ENCODE results near the gene POMGNT2.
"Not testable (repeated sequence)": the region's sequence is repeated elsewhere in the genome, so short reads cannot be mapped to it uniquely, and the experiment has no call there.

POMGNT2 gene

DNA sequence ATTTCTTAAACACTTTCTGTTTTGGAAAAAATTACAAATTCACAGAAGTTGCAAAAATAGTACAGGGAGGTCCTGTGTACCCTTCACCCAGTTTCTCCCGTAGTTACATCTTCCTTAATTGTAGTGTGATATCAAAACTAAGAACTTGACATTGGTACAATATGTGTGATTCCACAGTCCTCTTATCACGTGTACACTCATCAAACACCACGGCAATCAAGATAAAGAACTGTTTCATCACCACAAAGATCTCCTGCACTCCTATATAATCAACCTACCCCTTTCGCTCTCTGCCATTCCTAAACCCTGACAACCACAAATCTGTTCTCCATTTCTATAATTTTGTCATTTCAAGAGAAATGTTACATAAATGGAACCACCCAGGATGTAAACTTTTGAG is 31.4 kb downstream of the POMGNT2 start:
- H3K4me2 ChIP-seq (ENCODE audit: low read length) = no peak overlapping the region
- H3K9me3 ChIP-seq (replicated peaks; ENCODE audit: low read length) = no peaks in the 10 kb centered on the region
- no peaks in the 10 kb centered on the region for H3K27me3 ChIP-seq (ENCODE audit: control insufficient read depth, insufficient read depth, low read length)
- H3K4me3 ChIP-seq (ENCODE audit: low read length) = no peak overlapping the region
- no peak overlapping the region for H3K9ac ChIP-seq (ENCODE audit: low read depth, low read length)
- H3K36me3 ChIP-seq (ENCODE audit: insufficient read depth, low read length) = peaks cover 1% of the 10 kb centered on the region
- no peaks in the 10 kb centered on the region for H3K4me1 ChIP-seq (ENCODE audit: control insufficient read depth, insufficient read depth, low read length)

DNA sequence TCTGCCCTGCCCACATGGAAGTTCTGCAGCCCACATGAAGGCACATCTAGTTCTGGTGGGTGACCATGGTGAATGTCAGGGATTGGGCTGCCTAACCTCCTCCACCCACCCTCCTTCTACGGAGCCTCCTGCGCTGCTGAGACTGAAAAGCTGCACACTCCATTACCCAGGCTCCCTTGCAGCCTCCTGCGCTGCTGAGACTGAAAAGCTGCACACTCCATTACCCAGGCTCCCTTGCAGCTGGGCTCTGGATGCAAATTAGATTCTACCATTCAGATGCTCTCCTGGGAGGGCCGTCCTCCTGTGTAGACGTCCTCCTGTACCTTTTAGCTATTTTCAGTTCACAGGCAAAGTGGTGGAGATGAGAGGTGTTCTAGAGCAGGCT is 32.1 kb downstream of the POMGNT2 start:
- Histone ChIP-seq H3K4me1 (ENCODE audit: control insufficient read depth, insufficient read depth, low read length) (no peaks in the 10 kb centered on the region), H3K27me3 (ENCODE audit: control insufficient read depth, insufficient read depth, low read length) (no peaks in the 10 kb centered on the region), H3K9ac (ENCODE audit: low read depth, low read length) (no peak overlapping the region), H3K4me2 (ENCODE audit: low read length) (no peak overlapping the region), H3K36me3 (ENCODE audit: insufficient read depth, low read length) (no peaks in the 10 kb centered on the region), H3K9me3 (replicated peaks; ENCODE audit: low read length) (no peaks in the 10 kb centered on the region), H3K4me3 (ENCODE audit: low read length) (no peak overlapping the region)

DNA sequence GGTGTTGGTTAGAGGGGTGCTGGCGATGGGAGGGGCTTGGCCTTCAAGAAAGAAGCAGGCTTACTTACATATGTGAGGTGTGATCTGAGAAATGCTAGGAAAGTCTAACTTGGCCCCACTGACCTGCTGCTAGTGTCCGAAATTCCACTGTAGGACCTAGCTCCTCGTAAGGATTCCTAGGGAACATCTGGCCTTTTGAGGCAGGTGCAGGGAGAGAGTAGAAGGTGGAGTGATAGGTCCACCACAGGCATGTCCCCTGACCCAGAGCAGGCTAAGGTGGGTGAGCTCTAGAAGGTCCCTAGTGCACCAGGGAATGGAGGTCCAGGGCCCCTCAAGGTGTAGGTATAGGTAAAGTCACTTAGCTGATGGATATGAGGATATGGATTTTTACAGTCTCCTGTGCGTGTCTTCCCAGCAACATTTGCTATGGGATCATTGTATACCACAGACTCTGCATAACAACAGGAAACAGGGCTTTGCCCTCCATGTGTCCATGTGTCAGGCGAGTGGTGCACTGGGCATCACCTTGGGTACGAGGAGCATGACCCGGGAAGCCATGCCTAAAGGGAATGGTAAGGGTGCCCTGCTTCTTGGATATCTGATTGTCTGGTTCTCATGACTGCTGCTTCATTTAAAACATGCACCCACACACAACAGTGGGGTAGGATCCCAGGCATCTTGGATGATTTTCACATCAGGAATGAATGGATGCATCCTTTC is 32.6 kb downstream of the POMGNT2 start:
- H3K4me1 ChIP-seq (ENCODE audit: control insufficient read depth, insufficient read depth, low read length) = no peaks in the 10 kb centered on the region
- no peaks in the 10 kb centered on the region for H3K9me3 ChIP-seq (replicated peaks; ENCODE audit: low read length)
- no peaks in the 10 kb centered on the region for H3K36me3 ChIP-seq (ENCODE audit: insufficient read depth, low read length)
- H3K4me3 ChIP-seq (ENCODE audit: low read length) = no peak overlapping the region
- no peak overlapping the region for H3K4me2 ChIP-seq (ENCODE audit: low read length)
- H3K27me3 ChIP-seq (ENCODE audit: control insufficient read depth, insufficient read depth, low read length) = no peaks in the 10 kb centered on the region
- no peak overlapping the region for H3K9ac ChIP-seq (ENCODE audit: low read depth, low read length)

DNA sequence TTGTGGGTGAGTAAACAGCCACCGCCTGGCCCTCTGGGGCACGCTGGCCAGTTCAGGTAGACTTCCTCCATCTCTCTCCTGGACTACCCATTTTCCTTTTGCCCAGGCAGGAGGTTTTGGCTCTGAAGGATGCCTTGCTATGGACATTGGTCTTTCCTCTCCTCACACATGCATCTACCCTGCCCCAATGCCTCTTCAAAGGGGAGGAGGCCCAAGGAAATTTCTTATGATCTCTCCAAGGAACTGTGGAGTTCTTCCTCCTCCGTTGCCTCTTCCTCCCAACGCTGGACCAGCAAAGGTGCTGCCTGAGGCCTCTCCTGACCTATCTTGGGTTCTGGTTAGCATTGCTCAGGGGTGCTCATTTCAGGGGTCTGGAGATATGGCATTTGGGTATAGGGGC is 33.5 kb downstream of the POMGNT2 start:
- H3K27me3 ChIP-seq (ENCODE audit: control insufficient read depth, insufficient read depth, low read length) = no peaks in the 10 kb centered on the region
- H3K9me3 ChIP-seq (replicated peaks; ENCODE audit: low read length) = no peaks in the 10 kb centered on the region
- no peaks in the 10 kb centered on the region for H3K4me1 ChIP-seq (ENCODE audit: control insufficient read depth, insufficient read depth, low read length)
- H3K4me3 ChIP-seq (ENCODE audit: low read length) = no peak overlapping the region
- no peak overlapping the region for H3K9ac ChIP-seq (ENCODE audit: low read depth, low read length)
- H3K4me2 ChIP-seq (ENCODE audit: low read length) = no peak overlapping the region
- H3K36me3 ChIP-seq (ENCODE audit: insufficient read depth, low read length) = no peaks in the 10 kb centered on the region

DNA sequence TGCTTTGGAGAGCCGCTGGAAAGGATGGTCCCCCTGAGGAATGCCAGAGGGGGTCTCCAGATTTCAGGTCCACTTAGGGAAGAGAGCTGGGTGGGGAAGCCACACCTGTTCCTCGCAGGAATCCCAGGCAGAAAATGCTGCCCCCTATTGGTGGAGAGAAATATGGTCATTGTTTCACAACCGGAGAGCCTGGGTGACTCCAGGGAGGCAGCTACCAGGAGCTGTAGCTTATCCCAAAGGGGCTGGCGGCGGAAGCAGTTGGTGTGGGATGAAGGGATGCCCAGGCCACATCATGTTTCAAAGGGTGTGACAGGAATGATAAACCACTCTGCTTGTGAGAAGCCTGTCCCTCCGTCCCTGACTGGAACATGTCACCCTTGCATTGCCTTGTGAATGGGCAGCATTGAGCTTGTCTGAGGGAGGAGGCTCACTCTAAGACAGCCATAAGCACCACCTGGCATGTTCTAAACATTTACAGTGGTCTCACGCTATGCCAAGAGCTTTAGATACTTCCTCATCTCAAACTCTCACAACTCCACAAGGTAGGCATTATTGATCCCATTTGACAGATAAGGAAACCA is 34.5 kb downstream of the POMGNT2 start:
- H3K4me2 ChIP-seq (ENCODE audit: low read length) = no peak overlapping the region
- H3K27me3 ChIP-seq (ENCODE audit: control insufficient read depth, insufficient read depth, low read length) = no peaks in the 10 kb centered on the region
- no peak overlapping the region for H3K4me3 ChIP-seq (ENCODE audit: low read length)

DNA sequence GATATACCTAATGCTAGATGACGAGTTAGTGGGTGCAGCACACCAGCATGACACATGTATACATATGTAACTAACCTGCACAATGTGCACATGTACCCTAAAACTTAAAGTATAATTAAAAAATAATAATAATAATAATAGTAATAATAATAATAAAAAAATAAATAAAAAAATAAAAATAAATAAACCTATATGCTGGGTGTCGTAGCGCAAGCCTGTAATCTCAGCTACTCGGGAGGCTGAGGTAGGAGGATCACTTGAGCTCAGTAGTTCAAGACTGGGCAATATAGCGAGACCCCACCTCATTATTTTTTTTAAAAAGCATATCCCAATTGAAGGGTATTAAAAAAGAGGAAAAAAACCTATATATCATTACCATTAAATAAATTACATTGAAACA is 35.2 kb downstream of the POMGNT2 start:
- not testable (repeated sequence) for H3K36me3 ChIP-seq (ENCODE audit: insufficient read depth, low read length); H3K9me3 ChIP-seq (replicated peaks; ENCODE audit: low read length); H3K9ac ChIP-seq (ENCODE audit: low read depth, low read length); H3K4me3 ChIP-seq (ENCODE audit: low read length); H3K4me2 ChIP-seq (ENCODE audit: low read length); H3K4me1 ChIP-seq (ENCODE audit: control insufficient read depth, insufficient read depth, low read length); H3K27me3 ChIP-seq (ENCODE audit: control insufficient read depth, insufficient read depth, low read length)

More for the DNA sequence above, 34.5 kb downstream of the POMGNT2 start:
- Histone ChIP-seq H3K4me1 (ENCODE audit: control insufficient read depth, insufficient read depth, low read length) (no peaks in the 10 kb centered on the region), H3K9me3 (replicated peaks; ENCODE audit: low read length) (no peaks in the 10 kb centered on the region), H3K9ac (ENCODE audit: low read depth, low read length) (no peak overlapping the region), H3K36me3 (ENCODE audit: insufficient read depth, low read length) (no peaks in the 10 kb centered on the region)

DNA sequence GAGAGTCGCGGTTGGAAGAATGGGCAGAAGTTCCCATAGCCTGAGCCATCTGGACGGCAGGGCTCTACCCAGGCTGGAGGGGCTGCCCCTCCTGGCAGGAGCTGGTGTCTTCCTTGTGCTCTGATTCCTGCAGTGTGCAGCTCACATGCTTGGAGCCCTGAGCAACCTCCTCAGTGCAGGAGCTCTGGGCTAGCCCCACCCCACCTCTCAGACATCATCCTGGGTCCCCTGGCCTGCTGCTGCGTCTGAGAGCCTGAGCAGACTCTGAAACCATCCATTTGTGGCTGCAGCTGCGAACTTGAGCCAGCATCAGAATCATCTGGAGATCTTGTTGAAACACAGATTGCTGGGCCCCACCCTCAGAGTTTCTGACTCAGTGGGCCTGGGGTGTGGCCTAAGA is 42.8 kb downstream of the POMGNT2 start:
- Histone ChIP-seq H3K4me3 (ENCODE audit: low read length) (no peak overlapping the region), H3K9me3 (replicated peaks; ENCODE audit: low read length) (no peaks in the 10 kb centered on the region), H3K9ac (ENCODE audit: low read depth, low read length) (no peak overlapping the region), H3K4me2 (ENCODE audit: low read length) (no peak overlapping the region), H3K27me3 (ENCODE audit: control insufficient read depth, insufficient read depth, low read length) (peaks cover 11% of the 10 kb centered on the region), H3K36me3 (ENCODE audit: insufficient read depth, low read length) (no peaks in the 10 kb centered on the region), H3K4me1 (ENCODE audit: control insufficient read depth, insufficient read depth, low read length) (no peaks in the 10 kb centered on the region)

DNA sequence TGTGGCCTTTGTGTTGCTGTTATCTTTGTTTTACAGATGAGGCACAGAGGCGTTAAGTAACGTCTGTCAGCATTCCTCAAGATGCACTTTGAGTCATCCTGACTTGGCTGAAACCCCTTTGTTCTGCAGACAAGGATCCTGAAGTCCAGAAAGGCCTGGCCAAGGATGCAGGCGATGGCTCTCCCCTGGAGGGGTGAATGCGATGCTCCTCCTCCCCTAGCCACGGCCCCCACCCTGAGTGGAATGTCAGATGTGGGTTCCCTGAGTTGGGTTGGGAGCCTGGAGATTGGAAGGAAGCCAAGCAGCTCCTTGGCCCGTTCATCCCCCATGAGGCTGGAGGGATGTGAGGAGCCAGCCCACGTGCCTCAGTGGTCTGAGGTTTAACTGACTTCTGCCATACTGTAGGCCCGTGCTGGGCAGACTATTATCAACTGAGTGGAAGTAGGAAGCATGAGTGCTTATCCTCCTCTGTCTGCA is 43.3 kb downstream of the POMGNT2 start:
- Histone ChIP-seq H3K4me1 (ENCODE audit: control insufficient read depth, insufficient read depth, low read length) (no peaks in the 10 kb centered on the region), H3K27me3 (ENCODE audit: control insufficient read depth, insufficient read depth, low read length) (peaks cover 11% of the 10 kb centered on the region), H3K4me3 (ENCODE audit: low read length) (no peak overlapping the region), H3K9me3 (replicated peaks; ENCODE audit: low read length) (no peaks in the 10 kb centered on the region), H3K36me3 (ENCODE audit: insufficient read depth, low read length) (no peaks in the 10 kb centered on the region), H3K9ac (ENCODE audit: low read depth, low read length) (no peak overlapping the region), H3K4me2 (ENCODE audit: low read length) (no peak overlapping the region)

DNA sequence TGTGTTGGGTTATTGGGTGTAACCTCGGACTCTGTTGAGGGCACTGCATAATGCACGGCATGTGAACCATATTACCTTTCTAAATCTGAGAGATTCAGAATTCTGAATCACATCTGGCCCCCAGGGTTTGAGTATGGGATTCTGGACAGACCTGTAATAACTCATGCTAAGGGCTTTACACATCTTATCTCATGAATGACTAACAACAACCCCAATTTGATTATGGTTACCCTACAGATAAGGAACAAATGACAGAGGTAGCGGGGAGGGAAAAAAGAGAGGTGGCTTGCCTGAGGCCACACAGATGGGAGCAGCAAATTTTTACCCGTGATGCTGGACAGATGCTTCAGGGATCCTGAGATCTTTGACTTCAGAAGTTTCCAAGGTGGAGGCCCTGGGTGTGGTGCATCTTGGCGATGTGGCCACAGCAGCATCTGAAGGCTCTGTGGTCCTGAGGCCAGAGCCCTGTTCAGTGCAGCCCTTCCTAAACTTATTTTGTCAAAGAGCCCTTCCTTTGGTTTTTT is 43.8 kb downstream of the POMGNT2 start:
- Histone ChIP-seq H3K4me2 (ENCODE audit: low read length) (no peak overlapping the region), H3K27me3 (ENCODE audit: control insufficient read depth, insufficient read depth, low read length) (peaks cover 16% of the 10 kb centered on the region), H3K4me1 (ENCODE audit: control insufficient read depth, insufficient read depth, low read length) (no peaks in the 10 kb centered on the region), H3K36me3 (ENCODE audit: insufficient read depth, low read length) (no peaks in the 10 kb centered on the region), H3K4me3 (ENCODE audit: low read length) (no peak overlapping the region), H3K9ac (ENCODE audit: low read depth, low read length) (no peak overlapping the region), H3K9me3 (replicated peaks; ENCODE audit: low read length) (no peaks in the 10 kb centered on the region)

DNA sequence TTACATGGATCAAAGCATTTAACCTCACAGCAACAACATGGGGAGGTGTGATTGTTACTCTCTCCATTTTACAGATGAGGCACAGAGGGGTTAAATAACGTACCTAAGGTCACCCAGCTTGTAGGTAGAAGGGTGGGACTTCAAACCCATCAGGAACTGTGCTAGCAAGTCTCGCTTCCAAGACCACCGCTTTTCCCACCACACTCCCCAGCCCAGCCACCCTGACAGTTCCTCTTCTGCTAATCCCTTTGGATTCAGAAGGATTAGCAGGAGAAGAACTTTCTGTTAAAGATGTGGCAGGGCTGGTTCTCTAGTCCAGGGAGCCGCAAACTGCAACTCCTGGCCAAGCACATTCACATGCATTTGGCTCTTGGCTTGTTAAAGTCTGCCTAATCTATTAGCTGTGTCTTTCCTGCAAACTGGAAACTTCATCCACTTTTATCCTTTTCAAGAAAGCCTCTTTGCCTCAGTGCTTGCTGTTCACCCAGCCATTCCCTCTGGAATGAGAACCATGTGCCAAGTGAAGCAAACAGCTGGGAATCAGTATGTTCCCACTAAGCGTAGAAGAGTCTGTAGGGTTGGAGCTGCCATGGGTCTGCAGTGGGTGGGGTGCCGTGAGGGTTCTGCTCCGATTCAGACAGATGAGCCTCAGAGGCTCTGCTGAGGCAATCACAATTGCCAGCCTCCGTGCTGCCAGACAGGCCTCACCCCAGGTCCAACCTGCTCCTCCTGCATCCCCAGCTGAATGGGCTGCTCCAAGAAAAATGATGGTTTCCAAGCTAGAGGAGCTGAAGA is 44.6 kb downstream of the POMGNT2 start:
- peaks cover 16% of the 10 kb centered on the region for H3K27me3 ChIP-seq (ENCODE audit: control insufficient read depth, insufficient read depth, low read length)

DNA sequence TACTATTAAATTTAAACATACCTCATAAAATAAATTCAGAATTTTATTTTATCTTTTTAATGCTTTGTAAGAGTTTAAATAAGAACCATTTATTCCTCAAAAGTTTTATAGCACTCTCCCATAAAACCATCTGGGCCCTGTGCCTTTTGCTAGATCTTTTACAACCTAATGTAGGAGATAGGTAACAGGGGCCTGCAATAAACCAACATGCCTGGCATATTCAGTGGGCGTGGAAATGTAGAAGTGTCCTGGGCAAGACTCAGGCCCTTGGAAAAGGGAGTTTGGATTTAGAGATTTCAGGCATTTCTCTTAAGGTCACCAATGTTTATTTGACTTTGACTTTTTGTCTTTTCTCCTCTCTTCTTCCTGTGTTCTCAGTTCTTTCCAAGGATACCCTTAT is 46.4 kb downstream of the POMGNT2 start:
- H3K27me3 ChIP-seq (ENCODE audit: control insufficient read depth, insufficient read depth, low read length) = peaks cover 16% of the 10 kb centered on the region
- no peaks in the 10 kb centered on the region for H3K4me1 ChIP-seq (ENCODE audit: control insufficient read depth, insufficient read depth, low read length)
- H3K4me3 ChIP-seq (ENCODE audit: low read length) = no peak overlapping the region
- no peaks in the 10 kb centered on the region for H3K36me3 ChIP-seq (ENCODE audit: insufficient read depth, low read length)
- no peak overlapping the region for H3K4me2 ChIP-seq (ENCODE audit: low read length)
- H3K9ac ChIP-seq (ENCODE audit: low read depth, low read length) = no peak overlapping the region
- H3K9me3 ChIP-seq (replicated peaks; ENCODE audit: low read length) = no peaks in the 10 kb centered on the region

More for the DNA sequence above, 44.6 kb downstream of the POMGNT2 start:
- Histone ChIP-seq H3K9ac (ENCODE audit: low read depth, low read length) (no peak overlapping the region), H3K4me2 (ENCODE audit: low read length) (no peak overlapping the region), H3K36me3 (ENCODE audit: insufficient read depth, low read length) (no peaks in the 10 kb centered on the region), H3K4me1 (ENCODE audit: control insufficient read depth, insufficient read depth, low read length) (no peaks in the 10 kb centered on the region), H3K9me3 (replicated peaks; ENCODE audit: low read length) (no peaks in the 10 kb centered on the region), H3K4me3 (ENCODE audit: low read length) (no peak overlapping the region)
